IMR-90 (cell line): ENCODE data around the gene APIP. TPM values are rescaled to one million over a fixed set of nuclear protein-coding genes. Genes with fewer than 3 reads are reported as not detected.
A peak's percentile ranks its signal among the peaks of the same experiment; 100 is the strongest.

ENCODE experiments used
- ATAC-seq: fragments of 200-7000 bp; cut with Tn5 transposase; 2 replicates; pipeline ENCODE4 v1.9.1; 2020; ENCODE audit warnings: low read depth, mild to moderate bottlenecking, moderate library complexity
- BruUV-seq: library from RNA; stranded (reverse); fragments of 400-500 nt; replicated peaks from 2 replicates; lab custom pipeline; 2021; lab: Mats Ljungman, UMichigan
- CTCF ChIA-PET: fragments of 300-600 bp; formaldehyde crosslinking; extraction: SDS; loops from one replicate; lab custom pipeline; 2021; ENCODE audit warnings: antibody characterized with exemption; lab: Yijun Ruan, JAX
- POLR2A ChIA-PET: fragments of 300-600 bp; sonication (Branson Sonifier 250); formaldehyde crosslinking; loops from one replicate; lab custom pipeline; 2022; ENCODE audit warnings: antibody characterized with exemption; ENCODE audit not compliant: unreplicated experiment; lab: Charles Lee
- DNase-seq: peaks from one replicate; pipeline ENCODE4 v3.0.0; 2013
- H2AFZ ChIP-seq: replicated peaks from 2 replicates; pipeline ENCODE3; 2013; ENCODE audit warnings: low read length, mild to moderate bottlenecking; ENCODE audit not compliant: poor library complexity
- H2AK5ac ChIP-seq: 2 replicates; pipeline ENCODE4 v1.6.1; 2013; ENCODE audit warnings: low read depth, low read length, inconsistent platforms
- H2AK9ac ChIP-seq: replicated peaks from 2 replicates; pipeline ENCODE3; 2013; ENCODE audit warnings: mild to moderate bottlenecking, low read depth, low read length, moderate library complexity; ENCODE audit not compliant: poor library complexity
- H2BK120ac ChIP-seq: 2 replicates; pipeline ENCODE4 v1.6.1; 2013; ENCODE audit warnings: low read depth, low read length, inconsistent platforms
- H2BK15ac ChIP-seq: 3 replicates; pipeline ENCODE4 v1.6.1; 2013; ENCODE audit warnings: low read depth, low read length, inconsistent platforms
- H2BK20ac ChIP-seq: 2 replicates; pipeline ENCODE4 v1.6.1; 2013; ENCODE audit warnings: low read depth, mild to moderate bottlenecking, inconsistent platforms, low read length, moderate library complexity
- H2BK5ac ChIP-seq: 2 replicates; pipeline ENCODE4 v1.6.1; 2013; ENCODE audit warnings: mild to moderate bottlenecking, low read depth, low read length, inconsistent platforms; ENCODE audit not compliant: poor library complexity, severe bottlenecking
- H3K14ac ChIP-seq: replicated peaks from 2 replicates; pipeline ENCODE4 v1.6.1; 2013; ENCODE audit warnings: low read depth, low read length, inconsistent platforms
- H3K18ac ChIP-seq: 2 replicates; pipeline ENCODE4 v1.6.1; 2013; ENCODE audit warnings: low read depth, low read length, control low read depth
- H3K23ac ChIP-seq: 2 replicates; pipeline ENCODE4 v1.6.1; 2013; ENCODE audit warnings: low read depth, low read length, inconsistent platforms
- H3K27ac ChIP-seq: 2 replicates; pipeline ENCODE4 v1.5.1; 2013; ENCODE audit warnings: mild to moderate bottlenecking, control low read depth, low read length; ENCODE audit not compliant: insufficient read depth
- H3K27me3 ChIP-seq: 2 replicates; pipeline ENCODE4 v1.6.1; 2013; ENCODE audit warnings: low read length; ENCODE audit not compliant: control insufficient read depth, insufficient read depth
- H3K36me3 ChIP-seq: 2 replicates; pipeline ENCODE4 v1.6.1; 2013; ENCODE audit warnings: low read length, mixed read lengths; ENCODE audit not compliant: control insufficient read depth, insufficient read depth
- H3K4ac ChIP-seq: 2 replicates; pipeline ENCODE4 v1.6.1; 2013; ENCODE audit warnings: low read depth, low read length, inconsistent platforms
- H3K4me1 ChIP-seq: 2 replicates; pipeline ENCODE4 v1.6.1; 2013; ENCODE audit warnings: low read length, mixed read lengths; ENCODE audit not compliant: control insufficient read depth, insufficient read depth
- H3K4me2 ChIP-seq: 2 replicates; pipeline ENCODE4 v1.6.1; 2013; ENCODE audit warnings: low read depth, mild to moderate bottlenecking, control low read depth, low read length, moderate library complexity
- H3K4me3 ChIP-seq: 2 replicates; pipeline ENCODE4 v1.5.1; 2013; ENCODE audit warnings: low read depth, mild to moderate bottlenecking, control low read depth, low read length, moderate library complexity; ENCODE audit not compliant: insufficient read depth
- H3K56ac ChIP-seq: 2 replicates; pipeline ENCODE4 v1.6.1; 2013; ENCODE audit warnings: low read length, inconsistent platforms; ENCODE audit not compliant: insufficient read depth; ENCODE audit errors: extremely low read depth
- H3K79me1 ChIP-seq, 2 experiments: 2 replicates each; pipeline ENCODE4 v1.6.1; 2013; ENCODE audit warnings: low read length in 2 of 2, inconsistent platforms in 1 of 2, low read depth in 1 of 2
- H3K9ac ChIP-seq: 2 replicates; pipeline ENCODE4 v1.6.1; 2013; ENCODE audit warnings: low read depth, low read length, control low read depth
- H3K9me1 ChIP-seq: 2 replicates; pipeline ENCODE4 v1.6.1; 2013; ENCODE audit warnings: low read length, inconsistent platforms; ENCODE audit not compliant: insufficient read depth
- H3K9me3 ChIP-seq: 2 replicates; pipeline ENCODE4 v1.6.1; 2013; ENCODE audit warnings: low read length; ENCODE audit not compliant: control insufficient read depth, insufficient read depth
- H4K20me1 ChIP-seq: 2 replicates; pipeline ENCODE4 v1.6.1; 2013; ENCODE audit warnings: low read length, inconsistent platforms; ENCODE audit not compliant: insufficient read depth
- H4K5ac ChIP-seq: 2 replicates; pipeline ENCODE4 v1.6.1; 2013; ENCODE audit warnings: mild to moderate bottlenecking, low read depth, low read length, control low read depth
- H4K8ac ChIP-seq, 2 experiments: 2 replicates each; pipeline ENCODE4 v1.6.1; 2013; ENCODE audit warnings: low read depth in 2 of 2, low read length in 2 of 2, control low read depth in 1 of 2, inconsistent platforms in 1 of 2
- H4K91ac ChIP-seq: 2 replicates; pipeline ENCODE4 v1.6.1; 2013; ENCODE audit warnings: low read depth, low read length, inconsistent platforms; ENCODE audit not compliant: insufficient read depth
- BHLHE40 ChIP-seq: fragments of 150-350 bp; IDR thresholded peaks from 2 replicates; pipeline ENCODE4 v1.6.1; 2016; ENCODE audit warnings: mild to moderate bottlenecking, low read depth, low read length
- CEBPB ChIP-seq: IDR thresholded peaks from 2 replicates; pipeline ENCODE4 v1.6.1; 2012; ENCODE audit warnings: low read depth, low read length, improper control_type of control experiment
- CHD1 ChIP-seq: IDR thresholded peaks from 2 replicates; pipeline ENCODE4 v1.6.1; 2012; ENCODE audit warnings: low read depth, low read length, improper control_type of control experiment
- CTCF ChIP-seq: conservative IDR thresholded peaks from 2 replicates; pipeline ENCODE4 v1.5.1; 2012; ENCODE audit warnings: mild to moderate bottlenecking, low read depth, low read length, improper control_type of control experiment
- ELK1 ChIP-seq: fragments of 150-350 bp; IDR thresholded peaks from 2 replicates; pipeline ENCODE4 v1.6.1; 2016; ENCODE audit warnings: low read depth, mild to moderate bottlenecking, low read length, moderate library complexity, borderline replicate concordance
- FOS ChIP-seq: fragments of 150-350 bp; IDR thresholded peaks from 2 replicates; pipeline ENCODE4 v1.6.1; 2016; ENCODE audit warnings: low read depth, low read length
- MAFK ChIP-seq: IDR thresholded peaks from 2 replicates; pipeline ENCODE4 v1.6.1; 2012; ENCODE audit warnings: low read depth, low read length, improper control_type of control experiment
- MAZ ChIP-seq: IDR thresholded peaks from 2 replicates; pipeline ENCODE4 v1.6.1; 2012; ENCODE audit warnings: low read depth, mild to moderate bottlenecking, low read length, improper control_type of control experiment, moderate library complexity, borderline replicate concordance
- MXI1 ChIP-seq: IDR thresholded peaks from 2 replicates; pipeline ENCODE4 v1.6.1; 2012; ENCODE audit warnings: low read depth, mild to moderate bottlenecking, low read length, moderate library complexity, borderline replicate concordance
- NFE2L2 ChIP-seq: fragments of 150-350 bp; IDR thresholded peaks from 2 replicates; pipeline ENCODE4 v1.6.1; 2016; ENCODE audit warnings: low read depth, mild to moderate bottlenecking, low read length
- POLR2A ChIP-seq: IDR thresholded peaks from 2 replicates; pipeline ENCODE4 v1.6.1; 2012; ENCODE audit warnings: mild to moderate bottlenecking, low read depth, low read length
- RAD21 ChIP-seq: IDR thresholded peaks from 2 replicates; pipeline ENCODE4 v1.6.1; 2012; ENCODE audit warnings: low read length, improper control_type of control experiment
- RCOR1 ChIP-seq: IDR thresholded peaks from 2 replicates; pipeline ENCODE4 v1.6.1; 2012; ENCODE audit warnings: mild to moderate bottlenecking, low read length, improper control_type of control experiment; ENCODE audit not compliant: insufficient replicate concordance
- RFX5 ChIP-seq: IDR thresholded peaks from 2 replicates; pipeline ENCODE4 v1.8.0; 2012; ENCODE audit warnings: low read depth, mild to moderate bottlenecking, low read length, moderate library complexity
- SMC3 ChIP-seq: fragments of 150-350 bp; IDR thresholded peaks from 2 replicates; pipeline ENCODE4 v1.6.1; 2016; ENCODE audit warnings: low read depth, mild to moderate bottlenecking, antibody characterized with exemption, low read length, moderate library complexity
- USF2 ChIP-seq: fragments of 150-350 bp; IDR thresholded peaks from 2 replicates; pipeline ENCODE4 v1.6.1; 2017; ENCODE audit warnings: mild to moderate bottlenecking, antibody characterized with exemption, low read length, low read depth
- dilution Hi-C: fragments of 300-500 bp; cut with HindIII; formaldehyde crosslinking; loops from one replicate; pipeline ENCODE4 v1.14.3; 2018; ENCODE audit warnings: low sequenced_read_pairs; ENCODE audit not compliant: unreplicated experiment
- in situ Hi-C: fragments of 300-500 bp; cut with MboI; formaldehyde crosslinking; loops from 3 replicates; pipeline ENCODE4 v1.14.3; 2019; ENCODE audit warnings: low sequenced_read_pairs, inconsistent platforms, mixed read lengths
- intact Hi-C: fragments of 100-400 bp; cut with micrococcal nuclease; formaldehyde crosslinking; loops from 2 replicates; pipeline ENCODE4 v1.10.0; 2022
- polyA plus RNA-seq, 3 experiments: library from polyadenylated mRNA; depleted of rRNA; stranded (reverse); fragments of >200 nt; gene quantifications; 2 replicates each; pipeline ENCODE4 v1.2.3, GENCODE V29; 2012; ENCODE audit warnings: low replicate concordance in 1 of 3
- total RNA-seq: library from RNA; depleted of rRNA; stranded (reverse); fragments of >200 nt; gene quantifications from 2 replicates; pipeline ENCODE4 v1.2.3, GENCODE V29; 2012

The APIP gene
- total and polyA plus RNA-seq, 2 of the 4 experiments (the other 2 are of a cell fraction), result 9.9 to 16.6 TPM

GRCh38 chr11:34926831-34927132 lies 10.6 kb upstream of the APIP start:
- H2AK9ac ChIP-seq, result no peak overlapping the region
- no peak overlapping the region for H3K18ac ChIP-seq
- no TSS peak for BruUV-seq
- DNase-seq (peak; percentile 76), ATAC-seq (peak; percentile 30)
- dilution Hi-C loops (no loop called here), intact Hi-C loops (loop anchor here (1.0 to 10.0 kb wide), 9 partner anchors 51 to 559 kb away; partner anchors contain the start of gene CD44), in situ Hi-C loops (no loop called here)
- H4K20me1 ChIP-seq, result no peaks in the 10 kb centered on the region; the same call in 1 of the 2 replicates
- POLR2A ChIA-PET, result interaction anchor here (1.0 to 1.1 kb wide), 3 partner anchors 11 to 219 kb away, joined by 3 to 4 read pairs (median 4); partner anchors contain the start of genes APIP, CD44 and PDHX
- H3K9ac ChIP-seq, result no peak overlapping the region
- H2AFZ ChIP-seq, result no peak overlapping the region
- peak; percentile 40; the same call in 1 of the 2 replicates for TF ChIP-seq CEBPB
- TF ChIP-seq CHD1, result no peak
- no peak for TF ChIP-seq USF2
- no peak for TF ChIP-seq SMC3
- TF ChIP-seq RFX5, result no peak
- TF ChIP-seq MXI1, result no peak
- TF ChIP-seq NFE2L2, result no peak
- 0 out of 2 replicates have a peak, but pooled peaks have one; percentile 17 for TF ChIP-seq FOS
- no peak for TF ChIP-seq RAD21
- TF ChIP-seq POLR2A, result no peak
- no peak for TF ChIP-seq CTCF
- TF ChIP-seq RCOR1, result no peak
- peak; percentile 87 for TF ChIP-seq MAFK
- no peak for TF ChIP-seq BHLHE40
- no peak for TF ChIP-seq MAZ
- TF ChIP-seq ELK1, result no peak
- no peaks in the 10 kb centered on the region for H3K27me3 ChIP-seq
- no peak overlapping the region for H2BK120ac ChIP-seq
- peak overlapping the region in 1 of 2 experiments; percentile 20; a peak in 1 of 4 replicates for H4K8ac ChIP-seq
- H3K79me1 ChIP-seq, result peaks cover 15 to 52% of the 10 kb centered on the region in 2 experiments
- H3K4me3 ChIP-seq, result no peak overlapping the region
- no peak overlapping the region for H3K56ac ChIP-seq
- H2BK20ac ChIP-seq, result no peak overlapping the region
- H3K9me1 ChIP-seq, result no peaks in the 10 kb centered on the region
- H3K23ac ChIP-seq, result no peak overlapping the region
- H3K4ac ChIP-seq, result no peak overlapping the region
- H4K5ac ChIP-seq, result no peak overlapping the region
- H3K4me2 ChIP-seq, result no peak overlapping the region; the same call in 1 of the 2 replicates
- no peak overlapping the region for H4K91ac ChIP-seq
- CTCF ChIA-PET, result interaction anchor here (0.6 to 1.5 kb wide), 16 partner anchors 9 to 465 kb away, joined by 3 to 7 read pairs (median 3); no protein-coding TSS in a partner anchor
- H3K4me1 ChIP-seq, result peaks cover 14% of the 10 kb centered on the region
- H2AK5ac ChIP-seq, result no peak overlapping the region
- H3K9me3 ChIP-seq, result no peaks in the 10 kb centered on the region
- no peak overlapping the region for H2BK15ac ChIP-seq
- no peak overlapping the region for H3K14ac ChIP-seq
- no peak overlapping the region; the same call in 1 of the 2 replicates for H3K27ac ChIP-seq
- H3K36me3 ChIP-seq, result no peaks in the 10 kb centered on the region
- peak overlapping the region; percentile 88 for H2BK5ac ChIP-seq
